Activated CD4-positive, alpha-beta T cell treated with anti-CD3 and anti-CD28 coated beads, Interleukin-2, amount 50 U/mL, for 16 hours (primary cell): ENCODE data around the gene PCED1B.
"Not testable (repeated sequence)": the region's sequence is repeated elsewhere in the genome, so short reads cannot be mapped to it uniquely, and the experiment has no call there.

ENCODE experiments used
- DNase-seq: peaks from one replicate; pipeline ENCODE4 v3.0.0-alpha.2; 2020

PCED1B gene

DNA sequence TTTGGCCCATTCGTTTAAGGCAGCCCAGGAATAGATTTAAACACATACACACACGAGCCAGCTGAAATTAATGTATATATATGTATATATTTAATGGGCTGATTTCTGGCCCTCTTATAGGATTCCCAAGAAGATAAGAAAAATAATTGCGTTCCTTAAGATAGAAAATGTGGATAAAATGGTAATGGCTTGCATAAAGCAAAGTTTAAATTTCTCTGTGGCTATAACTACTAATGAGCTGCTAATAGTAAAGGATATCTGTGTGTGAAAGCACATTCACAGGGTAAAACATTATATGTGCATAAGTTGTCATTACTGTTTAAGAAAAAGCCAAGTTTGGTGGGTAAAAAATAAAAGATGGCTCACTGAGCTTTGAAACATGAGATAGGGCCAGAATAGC, 134.0 kb downstream of the PCED1B start:
- DNase-seq: no peak

GRCh38 chr12:47214001-47214619, 134.7 kb downstream of the PCED1B start:
- no peak for DNase-seq

DNA sequence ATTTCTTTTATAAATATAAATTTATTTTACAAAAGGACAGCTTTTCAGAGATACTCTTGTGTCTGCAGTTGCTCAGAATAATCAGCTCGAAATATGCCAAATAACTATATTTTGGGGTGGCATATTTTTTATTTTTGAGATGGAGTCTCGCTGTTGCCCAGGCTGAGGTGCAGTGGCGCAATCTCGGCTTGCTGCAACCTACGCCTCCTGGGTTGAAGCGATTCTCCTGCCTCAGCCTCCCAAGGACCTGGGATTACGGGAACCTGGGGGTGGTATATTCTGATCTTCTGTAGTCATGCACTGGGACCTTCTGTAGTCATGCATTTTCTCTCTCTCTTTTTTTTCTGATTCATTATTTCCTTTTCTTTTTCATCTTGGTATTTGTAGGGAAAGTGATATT, 135.3 kb downstream of the PCED1B start:
- no peak for DNase-seq

DNA sequence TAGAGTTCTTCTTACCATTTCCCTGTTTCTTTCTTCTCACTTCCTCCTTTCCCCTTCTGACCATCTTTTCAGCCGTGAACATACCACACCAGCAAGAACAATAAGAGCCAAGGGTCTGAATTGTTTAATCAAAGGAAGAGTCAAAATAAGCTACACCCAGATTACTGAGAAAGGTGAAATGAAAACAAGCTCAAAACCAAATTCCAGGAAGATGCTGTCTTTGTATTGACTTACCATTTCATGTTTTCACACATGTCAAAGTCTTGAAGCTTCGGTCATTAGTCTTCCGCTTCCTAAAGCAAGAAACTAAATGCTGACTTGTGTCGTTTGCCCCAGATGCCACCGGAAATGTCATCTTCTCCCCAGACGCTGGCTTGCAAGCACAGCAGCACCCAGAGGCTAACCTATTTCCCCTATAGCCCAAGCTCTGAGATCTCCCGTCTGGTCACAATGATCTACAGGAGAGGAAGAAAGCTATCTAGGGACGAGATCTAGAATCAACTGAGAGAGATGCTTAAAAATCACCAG, 136.8 kb downstream of the PCED1B start:
- DNase-seq: peak; percentile 93

DNA sequence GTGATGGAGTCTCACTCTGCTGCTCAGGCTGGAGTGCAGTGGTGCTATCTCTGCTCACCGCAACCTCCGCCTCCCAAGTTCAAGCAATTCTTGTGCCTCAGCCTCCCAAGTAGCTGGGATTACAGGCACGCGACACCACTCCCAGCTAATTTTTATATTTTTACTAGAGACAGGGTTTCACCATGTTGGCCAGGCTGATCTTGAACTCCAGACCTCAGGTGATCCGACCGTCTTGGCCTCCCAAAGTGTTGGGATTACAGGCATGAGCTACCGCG, 138.1 kb downstream of the PCED1B start:
- not testable (repeated sequence) for DNase-seq

- DNase-seq: peak; percentile 54
Observed at GRCh38 chr12:47218191-47218654, 138.8 kb downstream of the PCED1B start.

GRCh38 chr12:47219243-47219642, 139.8 kb downstream of the PCED1B start:
- DNase-seq: no peak

DNA sequence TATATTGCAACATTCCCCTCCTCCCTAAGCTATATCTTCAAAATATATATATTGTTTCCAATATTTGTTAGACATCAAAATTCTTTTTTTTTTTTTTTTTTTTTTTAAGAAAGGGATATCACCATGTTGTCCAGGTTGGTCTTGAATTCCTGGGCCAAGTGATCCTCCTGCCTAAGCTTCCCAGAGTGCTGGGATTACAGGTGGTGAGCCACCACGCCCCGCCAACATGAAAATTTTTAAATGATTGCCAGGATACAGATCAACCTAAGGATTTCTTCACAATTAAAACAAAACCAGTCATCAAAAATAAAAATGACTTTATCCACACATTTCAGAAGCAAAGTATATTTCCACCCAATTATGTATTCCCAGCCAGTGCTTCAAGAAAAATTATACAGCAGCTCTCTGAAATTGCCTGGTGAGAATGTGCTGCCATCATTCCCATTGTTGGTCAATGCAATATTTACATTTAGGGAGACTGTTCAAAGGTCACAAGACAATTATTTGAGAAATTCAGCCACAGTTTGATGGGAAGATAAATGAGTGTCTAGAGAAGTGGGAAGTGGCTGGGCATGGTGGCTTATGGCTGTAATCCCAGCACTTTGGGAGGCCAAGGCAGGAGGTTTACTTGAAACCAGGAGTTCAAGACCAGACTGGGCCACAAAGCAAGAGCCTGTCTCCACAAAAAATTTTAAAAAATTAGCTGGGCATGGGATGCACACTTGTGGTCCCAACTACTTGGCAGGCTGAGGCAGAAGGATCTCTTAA, 142.0 kb downstream of the PCED1B start:
- DNase-seq: no peak

- no peak for DNase-seq
Observed at GRCh38 chr12:47222520-47223030, 143.2 kb downstream of the PCED1B start.

DNA sequence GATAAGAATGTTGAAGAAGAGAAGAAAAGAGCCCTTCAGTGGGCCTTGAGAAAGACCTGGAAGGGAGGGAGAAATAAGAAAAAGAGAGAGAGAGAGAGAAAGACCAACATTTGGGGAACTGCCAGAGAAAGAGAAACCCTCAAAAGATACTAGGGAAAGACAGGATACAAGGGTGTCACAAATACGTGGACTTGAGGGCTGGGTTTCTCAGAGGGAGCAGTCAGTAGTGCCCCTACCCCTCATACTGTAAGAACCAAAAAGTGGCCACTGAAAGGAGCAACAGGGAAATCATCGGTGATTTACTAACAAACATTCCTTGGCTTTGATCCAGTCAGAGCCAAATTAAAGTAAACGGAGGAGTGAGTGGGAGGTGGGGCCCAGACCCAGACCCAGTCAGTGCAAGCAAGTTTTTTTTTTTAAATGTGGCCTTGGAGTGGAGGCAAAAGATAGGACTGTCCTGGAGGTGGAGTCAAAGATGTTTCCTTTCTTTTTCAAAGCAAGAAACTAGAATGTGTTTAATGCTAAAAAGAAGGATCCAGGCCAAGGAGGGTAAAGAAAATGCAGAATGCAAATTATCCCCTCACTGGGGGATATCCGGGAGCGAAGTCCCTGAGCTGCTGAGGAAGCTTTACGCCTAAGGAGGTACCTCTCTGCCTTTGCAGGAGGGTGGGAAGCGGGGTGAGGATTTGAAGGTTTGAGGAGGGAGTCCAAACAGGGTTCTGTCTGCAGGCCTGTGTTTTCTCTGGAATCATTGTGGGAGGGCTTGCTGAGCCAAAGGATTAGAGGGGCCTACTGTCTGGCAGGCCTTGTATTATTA, 143.8 kb downstream of the PCED1B start:
- DNase-seq: no peak

GRCh38 chr12:47223848-47224213, 144.4 kb downstream of the PCED1B start:
- no peak for DNase-seq

GRCh38 chr12:47224563-47225133, 145.2 kb downstream of the PCED1B start:
- no peak for DNase-seq

DNA sequence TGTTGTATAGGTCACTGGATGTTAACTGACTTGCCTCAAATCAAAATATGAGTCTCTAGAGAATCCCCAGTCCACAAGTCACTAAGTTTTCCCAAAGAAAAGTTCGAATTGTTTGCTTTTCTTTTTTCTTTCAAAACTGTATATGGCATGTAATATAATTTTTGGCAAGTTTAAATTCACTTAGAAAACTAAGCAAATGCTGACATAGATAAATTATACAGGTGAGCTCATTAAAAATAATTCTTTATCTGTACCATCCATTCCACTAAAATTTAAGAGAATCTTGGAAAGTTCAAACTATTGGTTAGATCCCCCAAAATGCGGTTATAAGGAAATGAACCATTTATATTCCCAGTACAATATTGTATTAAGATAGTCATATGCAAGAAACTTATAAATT, 145.9 kb downstream of the PCED1B start:
- DNase-seq: no peak

DNA sequence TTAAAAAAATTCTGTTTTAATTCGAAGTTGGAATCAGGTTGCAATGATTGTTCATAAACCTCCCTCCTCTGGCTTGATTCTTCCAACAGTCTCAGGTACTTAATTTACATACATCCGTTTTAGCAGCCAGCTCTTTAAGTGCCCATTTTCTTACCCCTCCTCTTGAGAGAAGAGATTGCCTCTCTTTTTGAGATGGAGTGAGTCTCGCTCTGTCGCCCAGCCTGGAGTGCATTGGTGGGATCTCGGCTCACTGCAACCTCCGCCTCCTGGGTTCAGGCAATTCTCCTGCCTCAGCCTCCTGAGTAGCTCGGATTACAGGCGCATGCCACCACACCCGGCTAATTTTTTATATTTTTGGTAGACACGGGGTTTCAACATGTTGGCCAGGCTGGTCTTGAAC, 146.8 kb downstream of the PCED1B start:
- no peak for DNase-seq

DNA sequence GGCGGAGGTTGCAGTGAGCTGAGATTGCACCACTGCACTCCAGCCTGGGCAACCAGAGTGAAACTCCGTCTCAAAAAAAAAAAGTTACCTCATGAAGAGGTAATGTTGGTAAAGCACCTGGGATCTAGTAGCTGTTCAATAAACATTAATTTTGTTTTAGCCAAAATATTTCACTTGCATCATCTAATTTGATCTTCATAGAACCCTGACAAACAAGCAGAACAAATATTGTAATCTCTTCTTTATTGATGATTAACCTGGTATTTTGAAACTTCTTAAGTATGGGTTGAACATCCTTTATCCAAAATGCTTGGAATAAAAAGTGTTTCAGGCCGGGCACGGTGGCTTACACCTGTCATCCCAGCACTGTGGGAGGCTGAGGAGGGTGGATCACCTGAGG, 149.4 kb downstream of the PCED1B start:
- DNase-seq: no peak

GRCh38 chr12:47231456-47231855, 152.0 kb downstream of the PCED1B start:
- DNase-seq: no peak

DNA sequence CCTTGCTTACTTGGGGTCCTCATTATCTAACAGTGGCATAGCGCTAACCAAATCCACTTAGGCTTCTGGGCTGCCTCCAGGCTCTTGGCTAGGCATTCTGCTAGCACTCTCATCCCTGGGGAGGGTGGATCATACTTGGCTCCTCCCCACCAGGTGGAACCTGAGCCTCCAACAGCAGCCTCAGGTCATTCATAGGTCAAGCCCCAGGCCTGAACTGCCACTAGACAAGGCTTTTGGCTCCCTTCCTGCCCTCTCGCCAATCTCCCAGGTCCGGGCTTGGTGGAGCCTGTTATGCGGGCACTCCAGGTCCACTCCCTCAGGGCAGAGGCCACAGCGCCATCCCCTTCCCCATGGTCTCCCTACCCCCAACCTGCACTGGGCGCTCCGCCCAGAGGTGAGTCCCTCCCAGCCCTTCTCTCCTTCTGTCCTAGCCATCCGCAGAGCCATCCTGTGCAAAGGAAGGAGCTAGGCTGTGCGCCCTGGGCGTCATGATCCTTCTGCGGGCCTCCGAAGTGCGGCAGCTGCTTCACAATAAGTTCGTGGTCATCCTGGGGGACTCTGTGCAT, 155.2 kb downstream of the PCED1B start:
- DNase-seq: no peak

DNA sequence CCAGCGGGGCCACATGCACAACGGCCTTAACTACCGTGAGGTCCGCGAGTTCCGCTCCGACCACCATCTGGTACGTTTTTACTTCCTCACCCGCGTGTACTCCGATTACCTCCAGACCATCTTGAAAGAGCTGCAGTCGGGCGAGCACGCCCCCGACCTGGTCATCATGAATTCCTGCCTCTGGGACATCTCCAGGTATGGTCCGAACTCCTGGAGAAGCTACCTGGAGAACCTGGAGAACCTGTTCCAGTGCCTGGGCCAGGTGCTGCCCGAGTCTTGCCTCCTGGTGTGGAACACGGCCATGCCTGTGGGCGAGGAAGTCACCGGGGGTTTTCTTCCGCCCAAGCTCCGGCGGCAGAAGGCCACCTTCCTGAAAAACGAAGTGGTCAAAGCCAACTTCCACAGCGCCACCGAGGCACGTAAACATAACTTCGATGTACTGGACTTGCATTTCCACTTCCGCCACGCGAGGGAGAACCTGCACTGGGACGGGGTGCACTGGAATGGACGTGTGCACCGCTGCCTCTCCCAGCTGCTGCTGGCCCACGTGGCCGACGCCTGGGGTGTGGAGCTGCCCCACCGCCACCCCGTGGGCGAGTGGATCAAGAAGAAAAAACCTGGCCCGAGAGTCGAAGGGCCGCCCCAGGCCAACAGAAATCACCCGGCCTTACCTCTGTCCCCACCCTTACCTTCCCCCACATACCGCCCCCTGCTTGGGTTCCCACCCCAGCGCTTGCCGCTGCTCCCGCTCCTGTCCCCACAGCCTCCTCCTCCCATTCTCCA, 156.0 kb downstream of the PCED1B start:
- DNase-seq: no peak

DNA sequence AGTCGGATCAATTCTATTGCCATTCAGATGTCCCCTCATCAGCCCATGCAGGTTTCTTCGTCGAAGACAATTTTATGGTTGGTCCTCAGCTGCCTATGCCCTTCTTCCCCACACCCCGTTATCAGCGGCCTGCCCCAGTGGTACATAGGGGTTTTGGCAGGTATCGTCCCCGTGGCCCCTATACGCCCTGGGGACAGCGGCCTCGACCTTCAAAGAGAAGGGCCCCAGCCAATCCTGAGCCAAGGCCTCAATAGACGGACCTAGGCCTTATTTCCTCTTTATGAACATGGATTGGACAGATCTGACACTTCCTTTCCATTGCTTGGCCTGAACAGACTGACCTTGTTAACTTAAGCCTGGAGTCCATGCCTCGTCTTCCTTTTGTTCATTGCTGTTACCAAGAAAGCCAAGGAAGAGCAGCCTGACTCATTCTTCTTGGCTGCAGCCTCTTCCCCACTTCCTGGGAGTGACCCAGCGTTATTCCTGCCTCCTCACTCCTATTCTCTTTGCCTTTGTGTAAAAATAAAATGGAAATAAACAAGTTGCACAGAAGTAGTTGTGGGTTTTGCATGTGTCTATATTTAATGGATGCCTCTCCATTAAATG, 156.8 kb downstream of the PCED1B start:
- DNase-seq: no peak

- no peak for DNase-seq
Observed at GRCh38 chr12:47237751-47238211, 158.4 kb downstream of the PCED1B start.

DNA sequence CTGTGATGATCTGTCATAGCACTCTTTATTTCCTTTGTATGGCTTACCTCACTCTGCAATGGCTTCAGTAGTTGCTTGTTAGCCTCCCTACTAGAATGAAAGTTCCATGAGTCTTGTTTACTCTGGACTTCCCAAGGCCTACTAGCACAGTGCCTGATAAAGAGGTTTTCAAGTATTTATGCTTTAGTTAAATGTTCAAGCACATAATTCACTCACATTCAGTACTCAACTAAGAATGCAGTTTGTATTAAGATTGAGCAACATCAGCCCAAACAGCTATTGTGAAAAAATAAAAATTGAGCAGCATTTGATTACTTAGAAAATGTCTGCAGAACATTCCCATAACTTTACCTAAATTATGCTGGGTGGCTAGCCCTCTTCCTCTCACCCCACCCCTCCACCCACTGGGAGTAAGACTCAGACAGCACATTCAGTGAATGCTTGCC, 159.3 kb downstream of the PCED1B start:
- DNase-seq: no peak
